Measurements from ENCODE around the gene SERTAD2.

The SERTAD2 gene

DNA sequence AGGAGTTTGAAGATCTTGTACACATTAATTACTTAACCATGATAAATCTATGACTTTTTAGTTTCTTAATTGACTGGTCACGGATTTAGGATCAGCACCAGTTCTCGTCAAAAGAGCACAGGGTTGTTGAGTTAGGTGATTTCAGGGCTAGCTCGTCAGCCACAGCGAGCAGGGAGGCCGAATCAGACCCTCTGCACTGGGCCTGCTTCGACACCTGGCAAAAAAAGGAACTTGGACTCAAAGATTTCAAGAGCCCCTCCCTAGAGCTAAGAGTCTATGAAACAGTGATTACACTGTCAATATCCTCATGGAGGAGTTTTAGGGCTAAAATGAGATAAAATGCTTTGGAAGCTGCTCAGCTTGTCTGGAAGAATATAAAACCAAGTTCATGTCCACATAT lies 4.6 kb upstream of the SERTAD2 start:
- no peaks in the 10 kb centered on the region for H3K9me3 Mint-ChIP-seq
- DNase-seq (ENCODE audit: low spot score in 2 of 2) (no peak), ATAC-seq (no peak)
- no peaks in the 10 kb centered on the region for H3K36me3 Mint-ChIP-seq
- no peak overlapping the region for H3K27ac Mint-ChIP-seq
- H3K4me1 Mint-ChIP-seq, result peaks cover 19% of the 10 kb centered on the region
- no peak overlapping the region for H3K4me3 Mint-ChIP-seq

DNA sequence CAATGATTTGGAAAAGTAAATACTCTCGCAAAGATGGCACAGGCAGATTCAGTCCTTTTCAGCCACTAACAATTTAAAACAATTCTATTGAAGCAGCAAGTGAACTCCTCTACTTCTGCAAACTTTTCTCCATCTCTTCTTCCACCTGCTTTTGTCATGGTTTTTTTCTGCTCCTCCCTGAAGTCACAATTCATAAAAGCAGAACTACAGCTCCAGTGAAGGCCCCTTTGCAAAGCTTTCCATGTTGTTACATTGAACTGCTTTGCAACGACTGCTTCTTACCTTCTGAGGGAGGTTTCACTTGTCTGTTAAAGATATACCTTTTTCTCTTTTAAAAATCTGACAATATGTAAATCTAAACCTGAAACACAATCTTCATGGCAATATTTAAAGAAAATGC lies 3.7 kb upstream of the SERTAD2 start:
- ATAC-seq (no peak), DNase-seq (ENCODE audit: low spot score in 2 of 2) (no peak)
- H3K4me3 Mint-ChIP-seq, result no peak overlapping the region
- H3K36me3 Mint-ChIP-seq, result no peaks in the 10 kb centered on the region
- H3K4me1 Mint-ChIP-seq, result peaks cover 25% of the 10 kb centered on the region
- H3K27ac Mint-ChIP-seq, result no peak overlapping the region
- H3K9me3 Mint-ChIP-seq, result no peaks in the 10 kb centered on the region

DNA sequence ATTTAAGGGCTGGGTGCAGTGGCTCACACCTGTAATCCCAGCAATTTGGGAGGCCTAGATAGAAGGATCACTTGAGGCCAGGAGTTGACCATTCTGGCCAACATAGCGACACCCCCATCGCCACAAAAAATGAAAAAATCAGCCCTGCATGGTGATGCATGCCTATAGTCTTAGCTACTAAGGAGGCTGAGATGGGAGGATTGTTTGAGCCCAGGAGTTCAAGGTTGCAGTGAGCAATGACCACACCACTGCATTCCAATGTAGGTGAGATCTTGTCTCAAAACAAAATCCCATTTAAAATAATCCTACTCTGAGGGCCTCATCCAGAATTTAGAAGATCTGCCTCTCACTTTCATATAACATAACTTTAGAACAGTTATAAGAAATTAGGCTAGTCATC lies 2.7 kb upstream of the SERTAD2 start:
- ATAC-seq (no peak), DNase-seq (ENCODE audit: low spot score in 2 of 2) (no peak)
- Mint-ChIP-seq H3K4me1 (peaks cover 30% of the 10 kb centered on the region), H3K36me3 (no peaks in the 10 kb centered on the region), H3K27ac (no peak overlapping the region), H3K9me3 (no peaks in the 10 kb centered on the region), H3K4me3 (no peak overlapping the region)

DNA sequence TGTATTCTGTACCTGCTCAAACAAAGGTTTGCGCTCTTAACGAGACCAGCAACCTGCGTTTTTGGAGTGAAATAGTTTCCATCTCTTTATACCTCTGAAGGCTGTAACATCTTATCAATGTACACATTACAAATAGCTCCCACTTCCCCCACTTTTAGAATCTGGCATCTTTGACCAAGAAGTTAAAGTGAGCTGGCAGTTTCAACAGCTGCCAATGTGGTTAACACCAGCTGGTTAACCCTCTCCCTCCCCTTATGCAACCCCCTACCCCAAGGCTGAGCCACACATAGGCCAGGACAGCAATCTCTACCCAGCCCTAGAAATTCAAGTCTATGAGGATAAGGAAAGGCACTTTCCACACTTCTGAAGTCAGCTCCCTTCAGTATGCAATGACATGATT lies 2.2 kb upstream of the SERTAD2 start:
- Mint-ChIP-seq H3K9me3 (no peaks in the 10 kb centered on the region), H3K36me3 (no peaks in the 10 kb centered on the region), H3K27ac (no peak overlapping the region), H3K4me3 (no peak overlapping the region), H3K4me1 (peaks cover 30% of the 10 kb centered on the region)
- DNase-seq (ENCODE audit: low spot score in 2 of 2), result no peak
- no peak for ATAC-seq

DNA sequence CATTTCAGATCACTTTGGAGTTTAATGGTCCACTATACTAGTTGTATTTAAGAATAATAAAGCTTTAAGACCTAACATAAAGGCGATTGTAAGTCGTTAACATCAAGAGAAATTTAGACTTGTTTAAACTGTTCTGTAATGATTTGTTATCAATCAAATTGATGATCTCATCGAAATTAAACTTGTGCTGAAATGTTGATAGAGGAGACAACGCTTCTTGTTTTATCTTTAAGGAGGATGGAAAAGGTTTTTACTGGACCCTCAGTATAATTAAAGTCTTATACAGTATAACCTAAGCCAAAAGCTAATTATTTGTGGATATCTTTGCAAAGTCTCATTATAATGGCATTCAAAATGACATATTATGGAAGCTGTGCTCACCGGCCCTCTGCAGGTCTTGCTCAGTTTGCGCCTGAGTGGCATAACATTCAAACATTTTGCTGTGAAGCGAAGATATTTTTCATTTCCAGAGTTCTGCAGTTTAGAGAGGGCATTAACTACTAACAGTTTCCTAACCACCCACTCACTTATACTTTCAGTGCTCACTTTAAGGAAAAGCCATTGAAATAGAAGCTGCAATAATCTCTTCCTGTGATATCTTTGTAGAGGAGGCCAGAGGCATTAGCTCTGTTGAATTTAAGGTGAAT lies 1.4 kb upstream of the SERTAD2 start:
- Mint-ChIP-seq H3K36me3 (no peaks in the 10 kb centered on the region), H3K4me1 (peaks cover 30% of the 10 kb centered on the region), H3K27ac (no peak overlapping the region), H3K9me3 (no peaks in the 10 kb centered on the region), H3K4me3 (peak overlapping the region; percentile 73)
- no peak for ATAC-seq
- no peak for DNase-seq (ENCODE audit: low spot score in 2 of 2)

DNA sequence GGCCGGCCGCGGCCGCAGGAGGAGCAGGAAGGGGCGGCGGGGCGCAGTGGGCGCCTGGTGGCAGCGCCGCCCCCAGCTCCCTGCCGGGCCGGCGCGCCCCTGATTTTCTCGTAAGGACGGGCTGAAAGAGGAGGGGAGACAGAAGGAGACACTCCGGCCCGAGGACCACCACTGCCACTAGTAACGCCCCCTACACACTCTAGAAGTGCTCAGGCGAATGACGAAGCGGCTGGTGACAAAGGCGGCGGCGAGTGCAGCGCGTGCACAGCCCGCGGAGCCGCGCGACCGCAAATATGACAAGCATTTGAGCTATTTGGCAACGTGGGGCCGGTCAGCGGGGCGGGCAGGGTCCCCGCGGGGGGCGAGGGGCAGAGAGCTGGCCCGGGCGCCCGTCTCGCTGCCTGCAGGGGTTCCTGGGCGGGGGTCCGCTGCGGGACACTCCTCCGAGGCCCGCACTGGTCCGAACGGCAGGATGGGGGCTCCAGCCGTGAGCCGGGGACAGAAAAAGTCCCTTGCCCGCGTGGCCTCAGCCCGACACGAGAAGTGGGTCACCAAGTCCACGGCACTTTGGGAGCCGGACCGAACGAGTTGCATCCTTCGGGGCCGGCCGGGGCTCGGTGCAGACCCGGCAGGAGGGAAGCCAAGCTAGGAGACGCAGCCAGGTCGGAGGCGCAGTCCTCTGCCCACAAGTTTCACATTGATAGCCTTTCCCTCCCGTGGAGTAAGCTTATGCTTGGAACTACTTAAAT lies 524 bp upstream of the SERTAD2 start:
- Mint-ChIP-seq H3K4me3 (peak overlapping the region; percentile 73), H3K9me3 (no peaks in the 10 kb centered on the region), H3K4me1 (peaks cover 37% of the 10 kb centered on the region), H3K36me3 (no peaks in the 10 kb centered on the region), H3K27ac (peak overlapping the region; percentile 73)
- DNase-seq (ENCODE audit: low spot score in 2 of 2) (peak; percentile 60 to 81), ATAC-seq (peak; percentile 78)

DNA sequence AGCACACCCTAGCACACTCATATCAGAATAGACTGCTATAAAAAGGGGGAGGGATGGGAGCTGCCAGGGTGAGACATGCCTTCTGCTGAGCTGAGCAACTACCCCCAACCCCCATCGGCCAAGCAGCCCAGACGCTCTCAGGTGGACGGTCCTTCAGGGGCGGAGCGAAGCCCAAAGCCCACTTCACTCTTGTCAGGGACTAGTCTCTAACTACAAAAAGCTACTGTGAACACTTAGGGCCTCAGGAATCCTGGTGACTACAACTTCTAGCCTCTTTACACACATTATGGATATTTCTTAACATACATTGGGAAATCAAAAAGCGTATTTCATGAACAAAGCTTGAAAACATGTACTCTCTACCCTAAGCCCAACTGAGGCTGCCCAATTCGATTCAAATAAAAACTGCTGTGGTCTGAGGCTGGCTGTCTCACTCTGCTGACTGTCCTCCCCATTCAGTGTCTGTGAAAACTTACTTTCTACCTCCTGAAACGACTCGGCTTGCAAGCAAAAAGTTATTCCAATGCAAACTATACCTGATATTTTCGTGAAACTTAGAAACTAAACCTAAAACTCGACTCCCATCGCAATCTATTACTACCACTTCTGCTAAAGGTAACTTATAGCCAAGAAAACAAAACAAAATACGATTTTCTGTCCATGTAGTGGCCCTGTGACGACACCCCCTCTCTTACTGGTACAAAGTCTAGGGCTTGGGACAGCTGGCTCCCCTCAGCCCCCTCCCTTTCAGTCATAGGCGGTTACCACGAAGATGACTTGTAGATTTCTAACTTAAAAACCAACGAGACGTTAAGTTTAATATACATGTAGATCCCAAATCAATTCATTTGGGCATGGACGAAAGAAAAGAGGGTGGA lies 1.2 kb downstream of the SERTAD2 start:
- no peaks in the 10 kb centered on the region for H3K36me3 Mint-ChIP-seq
- no peaks in the 10 kb centered on the region for H3K9me3 Mint-ChIP-seq
- peak overlapping the region; percentile 73 for H3K27ac Mint-ChIP-seq
- peaks cover 37% of the 10 kb centered on the region for H3K4me1 Mint-ChIP-seq
- DNase-seq (ENCODE audit: low spot score in 2 of 2), result no peak
- peak overlapping the region; percentile 73 for H3K4me3 Mint-ChIP-seq
- peak; percentile 69 for ATAC-seq

DNA sequence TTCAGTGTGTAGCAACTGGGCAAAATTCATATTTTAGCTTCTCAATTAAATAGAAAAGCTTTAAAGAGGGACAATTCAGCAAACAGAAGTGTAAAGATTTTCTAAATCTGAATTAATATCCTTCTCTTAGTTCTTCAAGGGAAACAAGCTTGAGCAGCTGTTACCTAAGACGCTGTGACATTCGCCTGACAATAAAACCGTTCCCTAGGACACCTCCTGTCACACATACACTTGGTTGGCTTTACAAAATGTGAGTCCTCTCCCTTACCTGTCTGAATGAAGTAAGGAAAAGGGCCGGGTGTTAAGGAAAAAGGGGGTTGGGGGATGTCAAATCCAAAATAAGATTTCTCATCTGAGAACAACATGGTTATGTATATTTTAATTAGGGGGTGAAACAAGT lies 2.1 kb downstream of the SERTAD2 start:
- Mint-ChIP-seq H3K36me3 (no peaks in the 10 kb centered on the region), H3K4me1 (peaks cover 37% of the 10 kb centered on the region), H3K9me3 (no peaks in the 10 kb centered on the region), H3K4me3 (peak overlapping the region; percentile 73), H3K27ac (no peak overlapping the region)
- DNase-seq (ENCODE audit: low spot score in 2 of 2), result no peak
- ATAC-seq, result no peak

DNA sequence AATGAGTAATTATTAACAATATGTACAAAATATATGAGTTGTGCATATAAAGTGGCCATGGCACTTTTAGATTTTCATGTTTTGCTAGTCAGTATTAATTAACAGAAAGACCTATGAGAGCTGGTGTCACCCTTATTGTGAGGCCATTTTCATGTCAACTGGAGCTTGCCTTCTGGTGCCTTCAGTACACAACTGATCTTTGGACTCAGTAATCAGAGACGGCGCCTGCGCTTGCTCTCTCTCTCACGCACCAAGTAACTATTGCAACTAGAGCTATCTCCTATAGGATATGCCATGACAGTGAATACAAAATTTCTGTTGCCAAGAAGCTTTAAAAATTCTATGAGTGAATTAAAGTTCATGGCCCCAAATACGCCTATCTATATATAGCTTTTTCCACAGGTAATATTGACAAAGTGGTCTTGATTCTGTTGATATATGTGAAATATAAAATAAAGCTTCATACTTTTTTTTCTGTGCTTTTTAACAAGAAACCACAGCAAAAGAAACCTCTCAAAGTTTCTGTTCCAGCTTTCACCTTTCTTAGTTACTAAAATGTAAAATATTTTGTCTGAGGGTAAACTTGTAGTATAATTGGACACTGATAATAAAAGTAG lies 2.9 kb downstream of the SERTAD2 start:
- Mint-ChIP-seq H3K9me3 (no peaks in the 10 kb centered on the region), H3K4me3 (no peak overlapping the region), H3K27ac (no peak overlapping the region), H3K4me1 (peaks cover 33% of the 10 kb centered on the region), H3K36me3 (no peaks in the 10 kb centered on the region)
- ATAC-seq (no peak), DNase-seq (ENCODE audit: low spot score in 2 of 2) (no peak)

DNA sequence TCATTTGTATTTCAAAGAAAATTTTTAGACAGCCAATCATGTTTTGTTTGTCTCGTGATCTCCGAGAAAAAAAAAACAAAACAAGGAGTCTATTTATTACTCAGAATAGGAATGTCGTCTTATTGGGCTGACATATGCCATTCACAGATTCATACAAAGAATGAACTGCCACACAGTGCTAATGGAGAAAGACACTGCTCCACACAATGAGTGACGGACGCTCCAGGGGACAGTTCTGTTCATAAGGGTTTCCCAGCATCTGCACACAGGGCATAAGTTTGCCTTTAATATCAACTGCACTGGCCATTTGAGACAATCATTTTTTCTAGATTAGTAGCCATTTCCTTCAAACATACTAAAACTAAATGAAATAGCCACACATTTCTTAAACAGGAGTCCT lies 3.4 kb downstream of the SERTAD2 start:
- Mint-ChIP-seq H3K4me1 (peaks cover 28% of the 10 kb centered on the region), H3K36me3 (no peaks in the 10 kb centered on the region), H3K4me3 (no peak overlapping the region), H3K9me3 (no peaks in the 10 kb centered on the region), H3K27ac (no peak overlapping the region)
- DNase-seq (ENCODE audit: low spot score in 2 of 2), result no peak
- ATAC-seq, result no peak

DNA sequence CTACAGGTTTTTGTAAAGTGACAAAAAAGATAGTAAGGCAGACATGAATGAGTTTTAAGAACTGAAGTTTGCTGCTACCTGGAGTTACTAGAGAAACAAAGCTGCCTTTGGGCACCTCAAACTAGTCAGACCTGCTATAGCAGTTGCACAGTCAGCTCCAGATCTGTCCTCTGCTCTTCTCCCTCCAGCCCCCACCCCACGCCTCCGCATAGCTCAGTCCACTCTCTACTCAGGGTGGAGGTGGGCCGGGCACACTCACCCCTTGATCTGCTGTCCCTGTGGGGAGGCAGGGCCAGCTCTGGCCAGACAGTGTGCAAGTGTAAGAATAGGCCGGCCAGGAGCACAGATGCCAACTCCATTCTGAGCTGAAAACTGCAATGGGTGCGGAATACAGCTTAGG lies 4.1 kb downstream of the SERTAD2 start:
- DNase-seq (ENCODE audit: low spot score in 2 of 2) (no peak), ATAC-seq (no peak)
- Mint-ChIP-seq H3K27ac (no peak overlapping the region), H3K9me3 (no peaks in the 10 kb centered on the region), H3K36me3 (no peaks in the 10 kb centered on the region), H3K4me3 (peak overlapping the region; percentile 29), H3K4me1 (peaks cover 27% of the 10 kb centered on the region)

DNA sequence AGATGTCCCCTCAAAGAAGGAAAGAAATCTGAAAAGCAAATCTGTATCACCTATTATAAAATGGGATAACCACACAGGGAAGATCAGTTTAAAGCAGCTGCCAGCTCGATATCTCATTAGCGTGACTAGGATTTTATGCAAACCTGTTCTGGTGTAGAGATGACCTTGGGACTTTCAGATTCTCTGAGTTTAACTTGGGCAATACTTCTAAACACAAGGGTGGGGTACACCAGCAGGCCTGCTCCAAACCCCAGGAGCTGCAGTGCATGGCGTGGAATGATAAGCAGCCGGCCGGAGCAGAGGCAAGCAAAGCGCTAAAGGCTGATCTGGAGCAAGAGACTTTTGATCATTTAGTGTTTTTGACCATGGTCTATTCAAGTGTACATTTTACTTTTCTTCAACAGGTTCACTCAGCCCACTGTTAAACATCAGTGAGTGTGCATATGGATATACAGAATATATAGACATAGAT lies 4.7 kb downstream of the SERTAD2 start:
- Mint-ChIP-seq H3K4me3 (no peak overlapping the region), H3K27ac (no peak overlapping the region), H3K9me3 (no peaks in the 10 kb centered on the region), H3K36me3 (no peaks in the 10 kb centered on the region), H3K4me1 (peaks cover 29% of the 10 kb centered on the region)
- no peak for ATAC-seq
- no peak for DNase-seq (ENCODE audit: low spot score in 2 of 2)

DNA sequence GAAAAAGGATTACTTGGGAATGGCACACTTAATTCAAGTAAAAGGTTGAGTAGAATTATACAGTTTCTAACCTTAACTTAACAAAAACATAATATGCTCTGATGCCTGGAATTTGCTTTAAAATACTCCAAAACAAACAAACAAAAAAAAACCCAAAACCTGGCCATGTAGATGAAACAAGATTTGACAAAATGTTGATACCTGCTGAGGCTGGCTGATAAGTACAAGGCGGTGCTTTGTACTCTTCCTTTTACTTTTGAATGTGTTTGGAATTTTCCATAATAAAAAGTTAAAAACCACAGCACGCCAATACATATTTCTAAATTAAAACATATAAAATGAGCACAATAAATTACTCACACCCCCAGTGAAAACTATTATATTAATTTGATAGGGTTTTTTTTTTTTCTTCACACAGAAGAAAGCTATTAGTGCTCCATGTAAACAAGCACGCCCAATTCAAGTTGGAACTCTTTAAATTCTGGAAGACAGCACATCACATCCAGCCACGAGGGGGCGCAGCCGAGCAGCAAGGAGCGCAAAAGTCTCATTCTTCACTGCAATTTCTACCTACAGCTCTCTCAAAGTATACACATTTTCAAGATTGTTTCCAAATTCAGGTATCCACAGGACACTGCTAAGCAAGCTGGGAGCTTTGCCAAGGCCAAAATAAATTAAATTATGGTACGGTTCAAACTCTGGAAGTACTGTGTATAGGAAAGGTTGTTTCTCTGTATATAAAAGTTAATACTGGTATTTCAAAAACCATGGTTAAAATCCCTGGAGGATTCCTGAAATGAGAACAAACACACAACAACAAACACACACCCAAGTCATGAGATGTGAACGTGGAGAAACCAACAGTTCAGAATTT lies 7.5 kb downstream of the SERTAD2 start:
- DNase-seq (ENCODE audit: low spot score in 2 of 2), result peak; percentile 85 to 94
- H3K36me3 Mint-ChIP-seq, result no peaks in the 10 kb centered on the region
- no peaks in the 10 kb centered on the region for H3K9me3 Mint-ChIP-seq
- no peak overlapping the region for H3K4me3 Mint-ChIP-seq
- peaks cover 38% of the 10 kb centered on the region for H3K4me1 Mint-ChIP-seq
- H3K27ac Mint-ChIP-seq, result no peak overlapping the region
- ATAC-seq, result peak; percentile 43
